ENCODE results near the gene ANKRD55.
"Not testable (repeated sequence)": the region's sequence is repeated elsewhere in the genome, so short reads cannot be mapped to it uniquely, and the experiment has no call there.

DNA sequence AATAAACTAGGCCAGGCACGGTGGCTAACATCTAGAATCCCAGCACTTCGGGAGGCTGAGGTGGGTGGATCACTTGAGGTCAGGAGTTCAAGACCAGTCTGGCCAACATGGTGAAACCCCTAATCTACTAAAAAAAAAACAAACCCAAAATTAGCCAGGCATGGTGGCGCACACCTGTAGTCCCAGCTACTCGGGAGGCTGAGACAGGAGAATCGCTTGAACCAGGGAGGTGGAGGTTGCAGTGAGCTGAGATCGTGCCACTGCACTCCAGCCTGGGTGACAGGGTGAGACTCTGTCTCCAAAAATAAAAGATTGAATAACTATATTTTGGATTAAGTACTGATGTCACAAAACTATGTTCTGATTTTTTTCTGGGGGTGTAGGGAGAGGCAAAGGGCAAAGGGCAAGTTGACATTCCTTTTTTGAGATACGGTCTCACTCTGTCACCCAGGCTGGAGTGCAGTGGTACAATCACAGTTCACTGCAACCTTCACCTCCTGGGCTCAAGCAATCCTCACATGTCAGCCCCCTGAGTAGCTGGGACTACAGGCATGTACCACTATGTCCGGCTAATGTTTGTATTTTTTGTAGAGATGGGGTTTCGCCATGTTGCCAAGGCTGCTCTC lies 110.7 kb downstream of the ANKRD55 start:
- not testable (repeated sequence) for TF ChIP-seq RAD21 (CRISPR knock-in tag; conservative IDR thresholded peaks at IDR 0.05 in 1 of 2, IDR thresholded peaks at IDR 0.05 in 1 of 2); SMARCE1 (IDR thresholded peaks at IDR 0.05); JUND (IDR thresholded peaks at IDR 0.05; ENCODE audit: borderline replicate concordance, low read depth, low read length); JUND (tag; IDR thresholded peaks at IDR 0.05; ENCODE audit: borderline replicate concordance, low read depth, low read length); JUNB (CRISPR knock-in tag; conservative IDR thresholded peaks at IDR 0.05); GATAD2B (IDR thresholded peaks at IDR 0.05; ENCODE audit: borderline replicate concordance); UBTF (IDR thresholded peaks at IDR 0.05; ENCODE audit: borderline replicate concordance in 1 of 2, low read depth in 2 of 2, low read length in 2 of 2); ZFP91 (CRISPR knock-in tag; IDR thresholded peaks at IDR 0.05); CTCF (IDR thresholded peaks at IDR 0.05 in 2 of 3, conservative IDR thresholded peaks at IDR 0.05 in 1 of 3; ENCODE audit: insufficient read depth in 2 of 3, low read depth in 1 of 3, low read length in 3 of 3)

All from K562 (cell line).